G401 (cell line): ENCODE results near the gene MCF2L. TPM values are rescaled to one million over a fixed set of nuclear protein-coding genes. Genes with fewer than 3 reads are reported as not detected.

ENCODE experiments used
- DNase-seq: peaks from one replicate; pipeline ENCODE4 v3.0.0-alpha.2; 2015; ENCODE audit warnings: low spot score
- in situ Hi-C: cut with HindIII; loops from 2 replicates; pipeline ENCODE4 v1.10.0; 2016; ENCODE audit warnings: low sequenced_read_pairs, mixed read lengths
- total RNA-seq: library from RNA; depleted of rRNA; stranded (reverse); fragments of >200 nt; shearing (Covaris generic); gene quantifications from 2 replicates; pipeline ENCODE4 v1.2.3, GENCODE V29; 2014

The MCF2L gene
- total RNA-seq, 1 experiment from 2014 or later = 2.8 TPM

DNA sequence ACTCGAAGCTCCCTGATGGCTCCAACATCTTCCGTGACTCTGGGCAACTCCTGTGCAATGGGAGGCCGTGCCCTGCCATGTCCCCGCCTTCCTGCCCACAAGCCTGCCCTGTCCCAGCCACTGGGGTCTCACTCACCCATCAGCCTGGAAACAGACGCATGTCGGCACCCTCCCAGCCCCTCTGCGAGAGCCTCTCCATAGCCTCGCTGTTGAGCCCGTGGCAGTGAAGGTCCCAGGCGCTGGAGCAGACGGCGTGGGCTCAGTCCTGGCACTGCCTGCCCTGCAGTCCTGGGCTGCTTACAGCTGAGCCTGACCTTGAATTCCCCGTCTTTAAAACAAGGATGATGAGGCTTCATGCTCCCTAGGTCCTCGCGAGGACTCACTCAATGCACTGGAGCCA is 37.0 kb downstream of the MCF2L start:
- in situ Hi-C loops = no loop called here
- DNase-seq = no peak

DNA sequence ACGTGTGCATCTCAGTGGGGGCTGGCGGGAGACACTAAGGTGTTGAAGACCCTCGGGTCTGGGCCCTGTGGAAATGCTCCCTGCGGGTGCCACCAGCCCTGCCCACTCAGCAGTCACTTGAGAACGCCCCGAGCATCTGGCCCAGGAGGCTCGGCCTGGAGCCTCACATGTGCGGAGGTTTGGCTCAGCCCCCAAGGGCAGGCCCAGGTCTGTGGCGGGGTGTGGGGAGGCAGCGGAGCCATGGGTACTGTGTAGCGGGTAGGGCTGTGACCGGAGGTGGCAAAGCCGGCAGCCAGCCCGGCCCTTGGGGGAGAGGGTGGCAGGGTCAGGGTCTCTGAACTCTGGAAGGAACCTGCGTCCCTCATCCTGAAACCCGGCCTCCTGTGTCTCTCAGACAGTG is 37.6 kb downstream of the MCF2L start:
- DNase-seq = no peak
- in situ Hi-C loops = no loop called here

DNA sequence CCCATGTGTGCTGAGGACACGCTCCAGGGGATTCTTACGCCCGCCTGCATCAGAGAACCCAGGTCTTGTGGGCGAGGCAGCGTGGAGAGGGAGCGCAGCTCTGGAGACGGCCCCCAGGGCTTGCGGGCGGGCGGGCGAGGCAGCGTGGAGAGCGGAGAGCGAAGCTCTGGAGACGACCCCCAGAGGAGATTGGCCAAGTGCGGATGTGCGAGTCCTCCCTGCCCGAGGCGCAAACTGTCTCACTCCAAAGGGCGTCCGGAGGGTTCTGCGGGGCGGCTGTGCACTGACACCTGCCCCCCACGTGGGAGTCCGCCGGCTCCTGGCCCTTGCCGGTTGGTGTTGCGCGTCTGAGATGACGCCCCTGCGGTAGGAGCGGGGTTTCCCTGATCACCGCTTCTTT is 39.8 kb downstream of the MCF2L start:
- no peak for DNase-seq
- in situ Hi-C loops = no loop called here

DNA sequence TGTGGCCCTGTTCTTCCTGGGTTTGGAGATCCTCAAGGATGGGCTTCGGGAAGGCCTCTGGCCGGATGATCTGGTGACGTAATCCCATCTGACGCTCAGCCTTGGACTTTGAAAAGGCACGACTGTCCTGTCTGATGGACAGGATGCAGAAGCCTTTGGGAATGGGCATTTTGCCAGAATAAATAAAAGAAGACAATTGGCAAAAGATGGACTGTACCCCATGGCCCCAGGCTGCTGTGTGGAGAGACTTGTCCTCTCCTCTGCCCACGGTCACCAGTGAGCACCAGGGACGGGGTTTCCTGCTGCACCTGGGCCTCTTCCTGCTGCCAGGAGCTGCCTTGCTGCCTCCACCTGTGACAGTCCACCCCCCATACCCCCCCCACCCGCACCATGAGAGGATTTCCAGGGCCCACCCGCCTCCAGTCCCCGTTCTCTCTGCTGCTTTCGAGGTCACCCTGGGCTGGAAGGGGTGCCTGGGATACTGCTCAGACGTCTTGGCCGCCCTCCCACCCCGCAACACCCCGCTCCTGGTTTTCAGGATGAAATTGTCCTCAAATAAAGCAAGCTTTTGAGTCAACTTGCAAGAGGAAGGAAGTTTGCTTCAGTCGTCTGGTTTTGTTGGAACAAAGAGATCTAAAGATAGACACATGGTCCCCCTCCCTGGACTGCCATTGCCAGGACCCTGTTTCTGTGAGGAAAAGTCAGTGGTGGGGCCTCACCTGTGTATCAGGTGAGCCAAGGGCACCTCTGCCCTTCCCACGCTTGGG is 40.9 kb downstream of the MCF2L start:
- peak; percentile 83 for DNase-seq
- in situ Hi-C loops = no loop called here

DNA sequence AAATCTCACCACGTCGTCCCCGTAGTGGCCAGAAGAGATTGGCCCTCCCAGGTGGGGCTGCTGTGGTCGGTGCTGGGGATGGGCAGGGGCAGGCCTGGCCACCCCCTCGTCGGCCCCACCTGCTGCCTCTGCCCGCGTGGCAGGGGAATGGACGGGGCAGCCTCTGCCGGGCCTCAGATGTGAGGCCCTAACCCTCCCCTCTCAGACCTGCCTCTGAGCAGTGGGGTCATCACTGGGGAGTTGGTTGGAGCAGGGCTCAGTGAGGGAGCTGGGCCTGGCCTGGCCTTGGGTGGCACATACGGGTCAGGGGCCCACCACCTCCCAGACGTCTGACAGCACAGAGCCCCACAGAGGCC is 41.5 kb downstream of the MCF2L start:
- in situ Hi-C loops = no loop called here
- DNase-seq = no peak

DNA sequence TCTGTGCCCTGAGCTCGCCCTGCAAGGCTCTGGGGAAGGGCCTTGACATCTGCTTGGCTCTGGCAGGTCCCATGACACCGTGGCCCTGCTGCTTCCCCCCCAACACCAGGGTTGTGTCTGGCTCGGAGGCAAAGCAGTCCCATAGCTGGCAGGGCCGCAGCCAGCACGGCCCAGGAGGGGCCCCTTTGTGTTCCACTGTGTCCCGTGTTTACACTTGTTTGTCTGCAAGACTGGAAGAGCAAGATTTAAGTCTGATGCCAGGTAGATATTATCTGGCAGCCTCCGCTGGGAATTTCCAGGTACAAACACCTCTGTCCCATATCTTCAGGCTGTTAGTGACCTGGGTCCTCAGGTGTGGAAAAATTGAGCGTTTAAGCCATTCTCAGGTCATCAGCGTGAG is 44.3 kb downstream of the MCF2L start:
- no peak for DNase-seq
- in situ Hi-C loops = no loop called here

DNA sequence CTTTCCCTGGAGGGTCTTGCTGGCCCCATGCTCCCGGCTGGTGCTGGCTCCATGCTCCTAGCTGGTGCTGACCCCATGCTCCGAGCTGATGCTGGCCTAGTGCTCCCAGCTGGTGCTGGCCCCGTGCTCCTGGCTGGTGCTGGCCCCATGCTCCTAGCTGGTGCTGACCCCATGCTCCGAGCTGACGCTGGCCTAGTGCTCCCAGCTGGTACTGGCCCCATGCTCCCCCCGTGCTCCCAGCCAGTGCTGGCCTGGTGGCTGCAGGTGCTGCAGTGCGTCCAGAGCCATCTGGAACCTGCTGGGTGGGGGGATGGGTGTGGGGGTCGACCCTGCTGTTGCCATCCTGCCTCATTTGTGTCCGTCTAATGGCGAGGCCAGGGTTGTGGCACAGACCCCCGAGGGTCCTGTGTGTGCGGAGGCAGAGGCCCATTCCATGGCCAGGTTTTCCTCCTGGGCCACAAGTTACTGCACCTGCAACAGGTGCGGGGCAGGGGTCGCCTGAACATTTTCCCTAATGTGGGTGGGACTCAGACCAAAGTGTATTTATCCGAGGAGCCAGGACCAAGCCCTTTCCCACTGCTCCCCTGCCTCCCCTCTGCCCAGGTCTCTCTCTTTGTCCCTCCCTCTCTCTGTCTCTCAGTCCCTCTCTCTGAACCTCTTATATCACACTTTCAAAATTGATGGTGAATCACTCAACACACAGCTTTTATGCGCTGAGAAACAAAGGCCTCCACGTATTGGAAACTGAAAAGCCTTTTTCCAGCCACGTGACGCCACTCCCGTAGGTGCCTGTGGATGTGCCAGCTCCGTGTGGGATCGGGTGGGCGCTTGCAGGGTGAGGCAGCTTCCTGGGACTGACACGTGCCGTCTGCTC is 45.1 kb downstream of the MCF2L start:
- in situ Hi-C loops = no loop called here
- no peak for DNase-seq

DNA sequence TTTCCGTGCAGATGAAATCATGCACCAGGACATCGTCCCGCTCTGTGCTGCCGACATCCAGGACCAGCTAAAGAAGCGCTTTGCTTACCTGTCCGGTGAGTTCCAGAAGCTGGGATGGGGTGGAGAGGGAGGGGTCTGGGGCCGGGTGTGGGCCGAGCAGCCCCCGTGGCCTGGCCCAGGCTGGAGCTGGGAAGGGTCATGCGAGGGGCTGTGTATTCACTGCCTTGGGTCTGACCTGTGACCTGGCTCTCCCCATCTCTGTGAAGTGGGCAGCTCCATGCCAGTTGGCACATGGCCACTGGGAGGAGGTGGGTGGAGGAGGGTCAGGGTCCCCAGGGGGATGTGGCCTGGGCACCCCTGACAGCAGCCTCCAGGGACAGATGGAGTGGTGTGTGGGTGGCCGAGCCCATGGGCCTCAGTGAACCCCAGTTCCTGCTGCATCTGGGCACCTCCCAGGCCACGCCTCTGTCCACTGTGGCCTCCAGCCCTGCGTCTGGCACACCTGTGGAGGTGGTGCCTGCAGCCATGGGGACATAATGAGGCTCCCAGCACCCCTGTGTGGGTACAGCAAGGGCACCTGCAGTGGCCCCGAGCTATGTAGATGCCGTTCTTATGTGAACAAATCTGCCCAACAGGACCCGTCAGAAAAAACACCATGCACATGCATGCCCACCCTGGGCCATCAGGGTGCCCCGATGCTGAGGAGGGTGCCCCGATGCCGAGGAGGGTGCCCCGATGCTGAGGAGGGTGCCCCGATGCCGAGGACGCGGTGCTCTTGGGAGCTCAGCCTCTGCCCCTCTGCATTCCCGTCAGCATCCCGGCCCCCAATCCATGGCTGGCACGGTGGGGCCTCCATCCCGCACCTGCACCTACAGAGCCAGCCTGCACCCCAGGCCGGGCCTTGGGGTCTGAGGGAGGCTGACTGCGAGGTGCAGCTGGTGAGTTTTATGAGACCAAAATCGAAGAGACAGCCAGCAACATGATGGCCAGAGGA is 46.0 kb downstream of the MCF2L start:
- no peak for DNase-seq
- in situ Hi-C loops = no loop called here

DNA sequence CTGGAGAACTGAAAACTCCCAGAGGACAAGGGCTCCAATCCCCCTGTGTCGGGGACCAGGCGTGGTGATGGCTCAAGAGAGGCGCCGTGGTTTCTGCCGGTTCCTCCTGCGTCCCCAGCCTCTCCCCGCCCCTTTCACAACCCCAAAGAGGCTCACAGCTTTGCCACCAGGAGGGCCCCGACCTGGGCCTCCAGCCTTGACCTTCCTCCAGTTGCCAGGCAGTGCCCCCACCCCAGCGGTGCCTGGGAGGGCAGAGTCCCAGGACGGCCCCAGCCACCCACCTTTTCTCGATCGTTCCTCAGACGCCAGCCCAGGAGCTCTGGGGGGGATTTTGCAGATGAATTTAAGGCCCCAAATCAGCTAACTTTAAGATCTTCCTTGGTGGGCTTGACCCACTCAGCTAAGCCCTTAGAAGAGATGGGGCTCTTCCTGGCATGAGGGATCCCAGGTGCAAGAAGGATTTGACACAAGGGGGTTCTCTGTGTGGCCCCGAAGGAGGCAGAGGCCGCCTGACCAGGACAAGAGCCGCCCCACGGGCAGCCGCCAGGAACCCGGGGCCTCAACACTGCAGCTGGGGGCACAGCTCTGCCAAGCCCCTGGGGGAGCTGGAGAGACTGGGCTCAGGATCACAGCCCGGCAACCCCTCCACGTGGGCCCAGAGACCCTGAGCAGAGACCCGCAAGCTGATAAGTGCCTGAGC is 47.0 kb downstream of the MCF2L start:
- in situ Hi-C loops = no loop called here
- no peak for DNase-seq

DNA sequence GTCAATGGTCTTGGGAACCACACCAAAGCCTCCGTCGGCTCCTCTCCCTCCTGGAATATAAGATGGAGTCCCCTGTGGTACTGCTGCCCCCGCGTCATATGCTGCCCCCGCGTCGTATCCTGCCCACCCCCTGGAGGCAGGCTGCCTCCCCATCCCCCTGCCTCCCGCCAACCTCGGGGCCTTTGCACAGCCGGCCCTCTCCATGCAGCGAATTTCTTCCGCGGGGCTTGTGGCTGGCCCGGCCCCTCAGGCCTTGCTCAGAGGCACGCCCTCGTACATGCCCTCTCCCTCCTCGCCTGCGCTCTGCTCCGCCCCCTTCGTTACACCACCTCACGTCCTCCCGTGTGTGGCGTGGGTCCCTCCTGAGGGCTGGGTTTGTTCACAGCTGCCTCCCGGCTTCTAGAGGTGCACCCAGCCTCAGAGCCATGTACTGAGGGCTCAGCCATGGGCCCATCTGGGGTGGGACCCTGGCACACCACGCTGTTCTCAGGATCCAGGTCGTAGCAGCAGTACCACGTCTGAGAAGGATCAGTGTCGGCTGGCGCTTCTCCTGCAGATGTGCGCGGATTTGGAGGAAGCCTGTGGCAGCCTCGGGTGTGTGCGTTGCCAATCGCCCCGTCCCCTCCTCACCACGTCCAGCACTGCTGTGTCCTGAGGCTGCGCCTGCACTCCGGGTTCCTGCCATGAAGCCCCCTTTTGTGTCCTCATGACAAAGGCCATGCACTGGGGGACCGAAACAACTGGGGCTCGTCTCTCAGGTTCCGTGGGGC is 47.7 kb downstream of the MCF2L start:
- in situ Hi-C loops = no loop called here

DNA sequence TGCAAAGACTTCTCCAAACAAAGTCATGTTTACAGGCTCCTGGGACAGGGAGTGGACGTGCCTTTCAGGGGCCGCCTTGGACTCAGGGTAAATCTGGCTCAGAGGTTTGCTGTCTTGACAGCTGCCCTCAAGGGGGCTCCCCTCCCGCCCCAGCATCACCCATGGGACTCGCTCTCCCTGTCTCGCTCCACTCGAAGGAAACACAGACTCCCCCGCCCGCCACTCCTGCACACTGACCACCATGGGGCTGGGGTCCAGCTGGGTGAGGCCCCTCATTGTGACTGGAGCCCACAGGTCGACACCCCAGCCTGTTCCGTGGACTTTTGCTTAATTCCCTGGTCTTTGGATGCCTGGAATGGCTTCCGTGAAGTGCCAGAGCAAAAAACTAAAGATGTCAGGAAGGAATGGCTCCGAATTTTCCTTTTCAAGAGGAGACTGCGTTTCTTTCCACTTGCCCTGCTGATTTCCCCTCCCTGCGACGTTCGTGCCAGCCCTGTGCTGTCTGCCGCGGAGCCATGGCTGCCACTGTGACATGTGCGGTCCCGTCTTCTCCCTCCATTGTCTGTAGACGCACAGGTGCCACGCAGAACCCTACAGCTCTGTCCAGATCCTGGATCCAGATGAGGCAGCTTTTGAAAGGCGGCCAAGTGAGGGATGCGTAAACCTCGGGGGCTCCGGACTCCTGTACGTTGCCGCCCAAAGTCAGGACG is 48.6 kb downstream of the MCF2L start:
- in situ Hi-C loops = no loop called here
- DNase-seq = no peak

More for the DNA sequence above, 47.7 kb downstream of the MCF2L start:
- DNase-seq = no peak

DNA sequence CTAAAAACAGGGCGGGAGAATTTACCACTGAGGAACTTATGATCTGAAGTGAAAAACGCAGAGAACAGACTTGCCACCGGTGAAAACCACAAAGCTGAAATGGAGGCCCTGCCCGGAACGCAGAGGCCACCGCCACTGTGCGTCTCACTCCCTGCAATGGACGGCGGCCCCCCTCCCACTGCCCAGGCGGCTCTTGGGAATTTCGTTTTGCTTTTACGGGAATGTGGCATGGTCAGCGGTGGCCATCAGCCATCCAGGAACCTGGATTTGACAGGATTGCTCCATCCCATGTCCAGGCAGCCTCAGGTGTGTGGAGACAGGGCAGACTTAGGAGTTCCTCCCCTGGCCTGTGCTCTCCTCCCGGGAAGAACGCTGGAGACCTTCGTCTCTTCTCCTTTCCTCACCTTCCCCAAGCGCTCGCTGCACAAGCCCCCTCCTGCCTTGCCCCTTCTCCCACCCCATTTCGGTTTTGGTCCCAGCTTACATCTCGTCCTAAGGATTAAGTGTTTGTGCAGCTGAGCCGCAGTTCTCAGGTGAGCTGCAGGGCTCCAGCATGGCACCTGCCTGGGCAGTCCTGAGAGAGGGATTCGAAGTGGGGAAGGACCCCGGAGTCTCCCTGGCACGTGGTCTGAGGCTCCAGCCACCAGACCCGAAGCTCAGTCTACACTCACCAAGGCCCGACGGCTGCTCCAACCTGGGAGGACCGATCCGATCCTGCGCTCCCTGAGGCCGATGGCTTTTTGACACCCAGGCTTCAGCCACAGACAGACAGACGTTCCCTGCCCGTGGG is 49.9 kb downstream of the MCF2L start:
- no peak for DNase-seq
- in situ Hi-C loops = no loop called here

DNA sequence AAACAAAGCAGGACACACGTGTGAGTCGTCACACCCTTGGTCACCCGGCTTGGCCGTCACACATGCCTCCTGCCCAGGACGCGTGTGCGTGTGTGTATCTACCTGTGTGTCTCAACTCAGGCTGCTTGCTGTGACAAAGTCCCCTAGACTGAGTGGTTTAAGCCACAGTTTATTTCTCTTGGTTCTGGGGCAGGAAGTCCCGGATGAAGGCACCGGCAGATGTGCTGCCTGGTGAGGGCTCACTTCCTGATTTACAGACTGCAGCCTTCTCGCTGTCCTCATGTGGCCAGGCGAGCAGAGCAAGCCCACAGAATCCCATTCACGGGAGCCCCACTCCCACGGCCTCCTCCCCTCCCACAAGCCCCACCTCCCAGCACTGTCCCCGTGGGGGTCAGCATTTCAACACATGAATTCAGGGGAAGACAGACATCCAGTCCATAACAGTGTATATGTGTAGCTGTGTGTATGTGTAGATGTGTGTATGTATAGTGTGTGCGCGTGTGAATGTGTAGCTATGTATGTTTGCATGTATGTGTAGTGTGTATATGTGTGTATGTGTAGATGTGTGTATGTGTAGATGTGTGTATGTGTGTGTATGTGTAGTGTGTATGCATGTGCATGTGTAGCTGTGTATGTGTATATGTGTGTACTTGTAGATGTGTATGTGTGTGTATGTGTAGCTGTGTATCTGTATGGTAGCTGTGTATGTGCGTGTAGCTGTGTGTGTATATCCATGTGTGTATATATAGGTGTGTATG is 51.5 kb downstream of the MCF2L start:
- DNase-seq = no peak
- in situ Hi-C loops = no loop called here

DNA sequence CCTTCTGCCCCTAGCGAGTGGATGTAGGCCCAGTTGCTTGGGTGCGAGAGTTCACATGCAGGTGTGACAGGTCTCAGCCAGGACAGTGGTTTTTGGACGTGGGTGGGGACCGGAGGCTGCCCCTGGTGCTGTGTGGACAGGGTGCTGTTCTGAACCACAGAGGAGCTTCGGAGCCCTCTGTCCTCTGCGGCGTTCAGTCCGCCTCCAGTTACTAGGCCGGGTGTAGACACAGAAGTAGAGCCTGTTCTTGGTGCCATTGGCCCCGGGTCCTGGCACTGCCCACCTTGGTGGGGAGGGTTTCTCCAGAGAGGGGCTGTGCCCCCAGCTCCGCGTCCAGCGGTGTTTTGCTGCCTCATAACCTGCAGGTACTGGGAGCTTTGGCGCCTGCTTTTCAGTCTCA is 52.4 kb downstream of the MCF2L start:
- in situ Hi-C loops = no loop called here
- DNase-seq = no peak

DNA sequence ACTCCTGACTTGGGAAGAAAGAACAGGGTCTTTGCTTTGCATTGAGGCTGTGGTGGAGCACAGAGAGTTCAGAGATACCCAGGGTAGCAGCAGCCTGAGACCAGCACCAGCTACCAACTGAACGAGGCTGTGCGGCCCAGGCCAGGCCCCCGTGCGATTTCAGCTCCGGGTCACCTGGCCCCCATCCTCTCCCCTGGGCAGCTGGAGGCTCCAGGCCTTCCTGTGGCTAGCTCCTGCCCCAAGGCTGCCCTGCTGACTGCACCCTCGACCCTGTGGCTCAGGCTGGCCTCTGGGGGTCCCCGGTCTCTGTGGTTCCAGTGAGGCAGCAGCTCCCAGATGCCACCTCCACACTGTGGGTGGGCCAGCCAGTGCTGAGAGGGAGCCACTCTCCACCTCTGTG is 52.8 kb downstream of the MCF2L start:
- in situ Hi-C loops = no loop called here
- no peak for DNase-seq

DNA sequence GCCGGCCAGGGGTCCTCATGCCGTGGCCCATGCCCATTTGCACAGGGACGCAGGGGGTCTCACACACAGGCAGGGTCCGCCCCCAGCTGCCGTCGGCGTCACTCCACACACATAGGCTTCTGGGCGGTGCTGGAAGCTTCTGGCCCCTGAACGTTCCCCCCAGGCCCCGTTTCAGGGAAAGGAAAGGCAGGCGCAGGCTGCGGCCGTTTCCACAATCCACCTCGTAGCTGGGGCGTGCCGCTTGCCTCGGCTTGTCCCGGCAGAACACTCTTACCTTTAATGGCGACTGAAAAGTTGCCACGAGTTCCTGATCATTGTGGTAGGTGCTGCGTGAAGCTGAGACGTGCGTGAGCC is 53.4 kb downstream of the MCF2L start:
- DNase-seq = no peak
- in situ Hi-C loops = no loop called here
